Stimulated activated CD4-positive, alpha-beta T cell treated with anti-CD3 and anti-CD28 coated beads, Interleukin-1b, Interleukin-23, amount 100 ng/mL, for 4 hours (primary cell): ENCODE data around the gene HNRNPA2B1.
"Not testable (repeated sequence)": the region's sequence is repeated elsewhere in the genome, so short reads cannot be mapped to it uniquely, and the experiment has no call there.

Experiments
- DNase-seq, 2 donors: peaks; one replicate each; pipeline ENCODE4 v3.0.0-alpha.2; 2020; ENCODE audit warnings: low read depth in 2 of 2

HNRNPA2B1 gene

DNA sequence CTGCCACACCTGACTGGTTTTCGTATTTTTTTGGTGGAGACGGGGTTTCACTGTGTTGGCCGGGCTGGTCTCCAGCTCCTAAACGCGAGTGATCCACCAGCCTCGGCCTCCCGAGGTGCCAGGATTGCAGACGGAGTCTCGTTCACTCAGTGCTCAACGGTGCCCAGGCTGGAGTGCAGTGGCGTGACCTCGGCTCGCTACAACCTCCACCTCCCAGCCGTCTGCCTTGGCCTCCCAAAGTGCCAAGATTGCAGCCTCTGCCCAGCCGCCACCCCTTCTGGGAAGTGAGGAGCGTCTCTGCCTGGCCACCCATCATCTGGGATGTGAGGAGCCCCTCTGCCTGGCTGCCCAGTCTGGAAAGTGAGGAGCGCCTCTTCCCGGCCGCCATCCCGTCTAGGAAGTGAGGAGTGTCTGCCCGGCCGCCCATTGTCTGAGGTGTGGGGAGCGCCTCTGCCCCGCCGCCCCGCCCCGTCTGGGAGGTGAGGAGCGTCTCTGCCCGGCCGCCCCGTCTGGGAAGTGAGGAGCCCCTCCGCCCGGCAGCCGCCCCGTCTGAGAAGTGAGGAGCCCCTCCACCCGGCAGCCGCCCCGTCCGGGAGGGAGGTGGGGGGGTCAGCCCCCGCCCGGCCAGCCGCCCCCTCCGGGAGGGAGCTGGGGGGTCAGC lies 52.8 kb downstream of the HNRNPA2B1 start:
- not testable (repeated sequence) for DNase-seq

DNA sequence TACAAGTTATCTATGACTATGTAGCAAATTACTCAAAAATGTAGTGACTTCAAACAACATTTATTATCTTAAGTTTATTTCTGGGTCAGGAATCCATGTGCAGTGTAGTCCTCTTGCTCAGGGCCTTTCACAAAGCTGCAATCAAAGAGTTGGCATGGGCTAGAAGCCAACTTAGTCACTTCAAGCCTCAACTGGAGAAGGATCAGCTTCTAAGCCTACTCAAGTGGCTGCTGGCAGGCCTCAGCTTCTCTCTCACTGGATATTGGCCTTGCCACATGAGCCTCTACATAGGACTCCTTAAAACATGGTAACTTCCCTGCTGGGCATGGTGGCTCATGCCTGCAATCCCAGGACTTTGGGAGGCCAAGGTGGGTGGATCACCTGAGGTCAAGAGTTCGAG lies 53.5 kb downstream of the HNRNPA2B1 start:
- no peak for DNase-seq

DNA sequence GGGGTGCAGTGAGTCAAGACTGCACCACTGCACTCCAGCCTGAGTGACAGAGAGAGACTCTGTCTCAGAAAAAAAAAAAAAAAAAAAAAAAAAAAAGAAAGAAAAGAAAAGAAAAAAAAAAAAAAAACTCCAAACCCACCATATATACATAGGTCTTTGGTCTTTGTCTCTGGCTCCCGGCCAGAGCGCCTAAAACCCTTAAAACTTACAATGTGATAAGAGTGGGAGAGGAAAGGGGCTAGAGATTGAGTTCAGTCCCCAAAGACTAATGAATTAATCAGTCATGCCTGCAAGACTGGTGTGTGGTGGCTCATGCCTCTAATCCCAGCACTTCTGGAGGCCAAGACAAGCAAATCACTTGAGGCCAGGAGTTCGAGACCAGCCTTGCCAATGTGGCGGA lies 55.3 kb downstream of the HNRNPA2B1 start:
- DNase-seq = no peak

DNA sequence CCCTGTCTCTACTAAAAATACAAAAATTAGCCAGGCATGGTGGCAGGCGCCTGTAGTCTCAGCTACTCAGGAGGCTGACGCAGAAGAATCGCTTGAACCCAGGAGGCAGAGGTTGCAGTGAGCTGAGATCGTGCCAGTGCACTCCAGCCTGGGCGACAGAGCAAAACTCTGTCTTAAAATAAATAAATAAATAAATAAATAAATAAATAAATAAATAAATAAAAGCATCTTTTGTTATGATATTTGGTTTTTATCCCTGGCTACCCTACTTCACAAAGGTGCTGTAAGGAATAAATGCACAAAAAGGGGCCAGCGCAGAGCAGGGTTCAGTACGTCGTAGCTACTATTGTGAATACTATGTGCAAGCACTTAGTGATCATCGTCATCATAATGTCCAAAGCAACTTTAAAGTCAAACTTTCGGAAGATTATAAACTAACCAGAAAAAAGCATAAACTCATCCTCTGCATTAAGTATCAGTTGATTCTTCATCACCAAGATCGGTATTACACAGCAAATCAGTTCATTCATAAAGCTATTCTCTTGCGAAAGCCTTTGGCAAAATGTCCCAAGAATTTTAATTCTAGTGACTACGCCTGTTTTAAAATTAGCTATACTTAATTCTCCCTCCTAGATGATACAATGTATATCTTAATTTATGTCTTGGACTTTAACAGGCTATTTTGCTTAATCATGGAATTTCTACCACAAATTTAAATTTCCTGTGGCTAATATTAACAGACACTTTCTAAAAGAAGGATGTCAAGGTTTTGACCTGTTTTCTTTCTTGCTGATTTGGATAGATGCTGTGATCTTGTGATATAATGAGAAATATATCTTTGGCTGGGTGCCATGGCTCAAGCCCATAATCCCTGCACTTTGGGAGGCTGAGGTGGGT lies 56.1 kb downstream of the HNRNPA2B1 start:
- no peak for DNase-seq

DNA sequence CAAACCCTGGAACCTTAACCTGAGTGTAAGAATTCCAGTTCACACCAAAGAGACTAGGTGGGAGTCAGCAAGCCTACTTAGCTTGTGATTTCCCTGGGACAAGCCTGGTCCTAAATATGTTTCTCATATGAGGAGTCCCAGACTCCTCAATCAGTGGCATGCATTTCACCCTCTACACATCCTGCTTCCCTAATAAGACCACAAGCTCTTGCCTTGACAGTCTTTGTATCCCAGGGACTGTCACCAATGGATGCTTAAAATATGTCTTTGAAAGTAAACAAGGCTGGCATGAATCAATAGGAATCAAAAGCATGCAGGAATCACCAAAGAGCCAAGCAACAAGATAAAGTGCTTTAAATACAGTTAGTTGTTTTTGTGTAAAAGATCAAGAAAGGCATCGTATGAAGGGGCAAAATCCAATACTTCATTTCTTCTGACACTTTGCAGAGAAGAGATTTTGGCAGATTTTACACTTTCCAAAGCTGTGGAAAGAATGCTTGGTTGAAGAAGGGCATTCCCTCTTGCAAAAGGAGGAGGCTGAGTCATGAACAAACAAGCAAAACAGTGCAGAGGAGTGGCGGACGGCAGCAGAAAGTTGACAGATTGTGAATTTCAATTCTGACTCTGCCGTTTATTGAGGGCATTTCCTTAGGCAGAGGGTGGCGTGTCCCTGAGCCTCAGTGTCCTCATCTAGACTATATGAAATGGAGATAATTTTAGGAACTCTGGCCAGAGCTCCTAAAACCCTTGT lies 57.1 kb downstream of the HNRNPA2B1 start:
- no peak for DNase-seq

DNA sequence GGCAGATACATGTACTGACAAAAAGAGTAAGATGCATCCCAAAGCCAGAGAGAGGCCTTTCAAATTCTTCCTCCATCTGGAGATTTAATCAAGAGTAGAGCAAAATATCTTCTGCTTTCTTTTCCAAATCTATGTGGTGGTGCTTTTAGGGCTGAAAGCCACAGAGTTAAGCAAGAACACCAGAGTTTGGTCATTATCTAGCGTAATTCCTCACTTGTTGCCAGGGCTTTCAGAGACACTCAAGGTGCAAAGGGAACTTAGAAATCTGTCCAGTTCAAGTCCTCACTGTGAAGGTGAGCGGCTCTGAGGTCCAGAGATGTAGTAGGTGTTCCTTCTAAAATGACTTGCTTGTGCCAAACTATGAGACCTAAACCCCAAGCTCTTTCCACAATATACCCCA lies 59.5 kb downstream of the HNRNPA2B1 start:
- no peak for DNase-seq

DNA sequence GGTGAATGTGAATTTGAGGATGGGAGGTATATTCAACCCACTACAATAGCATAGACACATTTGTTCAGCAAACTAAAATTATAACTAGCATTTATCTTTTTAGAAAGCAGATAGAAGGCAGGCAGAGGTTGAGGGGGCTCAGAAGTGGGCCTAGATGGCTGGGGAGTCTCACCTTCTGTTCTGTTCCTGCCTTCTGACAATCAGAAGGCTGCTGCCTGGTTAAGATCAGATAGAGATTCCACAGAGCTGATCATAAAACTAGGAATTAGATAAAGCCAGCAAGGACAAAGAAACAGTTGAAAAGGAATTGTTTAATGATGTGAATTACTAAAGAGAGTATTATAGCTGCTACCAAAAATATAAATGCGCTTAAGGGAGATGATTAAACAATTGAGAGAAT lies 60.2 kb downstream of the HNRNPA2B1 start:
- DNase-seq = no peak
